WTC11 (cell line): ENCODE measurements around the gene CASQ2. TPM values are rescaled to one million over a fixed set of nuclear protein-coding genes. Genes with fewer than 3 reads are reported as not detected.

Experiments used
- ATAC-seq: fragments of 200-7000 bp; cut with Tn5 transposase; 2 replicates; pipeline ENCODE4 v1.10.0; 2021; ENCODE audit warnings: mild to moderate bottlenecking, moderate library complexity
- CTCF ChIA-PET: fragments of 300-600 bp; sonication (Branson Sonifier 250); formaldehyde crosslinking; loops from one replicate; lab custom pipeline; 2021; ENCODE audit warnings: antibody characterized with exemption; lab: Charles Lee
- POLR2A ChIA-PET: fragments of 350-600 bp; sonication (Branson Sonifier 250); formaldehyde crosslinking; loops from one replicate; lab custom pipeline; 2021; ENCODE audit warnings: antibody characterized with exemption; lab: Charles Lee
- DNase-seq: peaks from one replicate; pipeline ENCODE4 v3.0.0; 2021; ENCODE audit warnings: low spot score
- H3K27ac Mint-ChIP-seq: 2 replicates; pipeline ENCODE4 v1.8.0; 2021; ENCODE audit warnings: mixed read lengths
- H3K27me3 Mint-ChIP-seq: 2 replicates; pipeline ENCODE4 v1.8.0; 2021; ENCODE audit warnings: low read depth, mild to moderate bottlenecking, moderate library complexity, mixed read lengths
- H3K36me3 Mint-ChIP-seq: 2 replicates; pipeline ENCODE4 v1.8.0; 2021; ENCODE audit warnings: mixed read lengths
- H3K4me1 Mint-ChIP-seq: 2 replicates; pipeline ENCODE4 v1.8.0; 2022; ENCODE audit warnings: mixed read lengths
- H3K4me3 Mint-ChIP-seq: 2 replicates; pipeline ENCODE4 v1.8.0; 2021; ENCODE audit warnings: mild to moderate bottlenecking, moderate library complexity, mixed read lengths
- H3K9me3 Mint-ChIP-seq: 2 replicates; pipeline ENCODE4 v1.8.0; 2021; ENCODE audit warnings: mixed read lengths
- CBFB ChIP-seq: sonication (generic); formaldehyde crosslinking; IDR thresholded peaks from 2 replicates; pipeline ENCODE4 v1.8.1; 2022; ENCODE audit warnings: mild to moderate bottlenecking, low read depth, missing genetic modification reagents
- CREB1 ChIP-seq: sonication (generic); formaldehyde crosslinking; IDR thresholded peaks from 2 replicates; pipeline ENCODE4 v1.8.0; 2023; ENCODE audit warnings: mild to moderate bottlenecking, missing genetic modification reagents
- FOXJ3 ChIP-seq: sonication (generic); formaldehyde crosslinking; IDR thresholded peaks from 2 replicates; pipeline ENCODE4 v1.9.0; 2021; ENCODE audit warnings: missing genetic modification reagents, mild to moderate bottlenecking, borderline replicate concordance
- JUN ChIP-seq: sonication (generic); formaldehyde crosslinking; IDR thresholded peaks from 2 replicates; pipeline ENCODE4 v1.8.0; 2023; ENCODE audit warnings: mild to moderate bottlenecking, missing genetic modification reagents
- MXD4 ChIP-seq: fragments of 250-450 bp; sonication (Bioruptor Pico); IDR thresholded peaks from 2 replicates; pipeline ENCODE4 v1.8.0; 2021; ENCODE audit warnings: mild to moderate bottlenecking, moderate library complexity, borderline replicate concordance
- NR3C1 ChIP-seq: sonication (generic); formaldehyde crosslinking; conservative IDR thresholded peaks from 2 replicates; pipeline ENCODE4 v1.8.1; 2023; ENCODE audit warnings: low read depth, mild to moderate bottlenecking, missing genetic modification reagents
- PRRX2 ChIP-seq: fragments of 250-450 bp; sonication (Bioruptor Pico); IDR thresholded peaks from 2 replicates; pipeline ENCODE4 v1.8.0; 2021; ENCODE audit warnings: mild to moderate bottlenecking
- SMAD3 ChIP-seq: sonication (generic); formaldehyde crosslinking; IDR thresholded peaks from 2 replicates; pipeline ENCODE4 v1.8.0; 2022; ENCODE audit warnings: missing genetic modification reagents, mild to moderate bottlenecking, borderline replicate concordance
- TCF7 ChIP-seq: sonication (generic); formaldehyde crosslinking; IDR thresholded peaks from 2 replicates; pipeline ENCODE4 v1.8.0; 2022; ENCODE audit warnings: mild to moderate bottlenecking, low read depth, missing genetic modification reagents, moderate library complexity
- TP53 ChIP-seq: sonication (generic); formaldehyde crosslinking; IDR thresholded peaks from 2 replicates; pipeline ENCODE4 v1.8.1; 2023; ENCODE audit warnings: mild to moderate bottlenecking, missing genetic modification reagents
- ZNF219 ChIP-seq: sonication (generic); formaldehyde crosslinking; IDR thresholded peaks from 2 replicates; pipeline ENCODE4 v1.8.0; 2023; ENCODE audit warnings: missing genetic modification reagents, mild to moderate bottlenecking, borderline replicate concordance
- ZNF263 ChIP-seq: sonication (generic); formaldehyde crosslinking; IDR thresholded peaks from 2 replicates; pipeline ENCODE4 v1.8.1; 2022; ENCODE audit warnings: low read depth, mild to moderate bottlenecking, moderate library complexity, missing genetic modification reagents
- ZNF317 ChIP-seq: sonication (generic); formaldehyde crosslinking; IDR thresholded peaks from 2 replicates; pipeline ENCODE4 v1.8.1; 2023; ENCODE audit warnings: low read depth, mild to moderate bottlenecking, moderate library complexity, missing genetic modification reagents, borderline replicate concordance
- ZNF396 ChIP-seq: fragments of 250-450 bp; sonication (Bioruptor Pico); IDR thresholded peaks from 2 replicates; pipeline ENCODE4 v1.8.0; 2021; ENCODE audit warnings: mild to moderate bottlenecking, moderate library complexity, borderline replicate concordance
- total RNA-seq: library from RNA; stranded (reverse); gene quantifications from 3 replicates; pipeline ENCODE4 v1.2.3, GENCODE V29; 2021
- TF ChIP-seq, protein P1 (sequence below): sonication (generic); formaldehyde crosslinking; IDR thresholded peaks from 2 replicates; pipeline ENCODE4 v1.8.0; 2022; ENCODE audit warnings: mild to moderate bottlenecking, missing genetic modification reagents
- TF ChIP-seq, protein P2 (sequence below): sonication (generic); formaldehyde crosslinking; IDR thresholded peaks from 2 replicates; pipeline ENCODE4 v1.8.0; 2023; ENCODE audit warnings: missing genetic modification reagents
- TF ChIP-seq, protein P3 (sequence below): sonication (generic); formaldehyde crosslinking; IDR thresholded peaks from 2 replicates; pipeline ENCODE4 v1.8.1; 2022; ENCODE audit warnings: low read depth, missing genetic modification reagents, borderline replicate concordance

Gene CASQ2
- total RNA-seq, 1 experiment from 2014 or later, result not detected

DNA sequence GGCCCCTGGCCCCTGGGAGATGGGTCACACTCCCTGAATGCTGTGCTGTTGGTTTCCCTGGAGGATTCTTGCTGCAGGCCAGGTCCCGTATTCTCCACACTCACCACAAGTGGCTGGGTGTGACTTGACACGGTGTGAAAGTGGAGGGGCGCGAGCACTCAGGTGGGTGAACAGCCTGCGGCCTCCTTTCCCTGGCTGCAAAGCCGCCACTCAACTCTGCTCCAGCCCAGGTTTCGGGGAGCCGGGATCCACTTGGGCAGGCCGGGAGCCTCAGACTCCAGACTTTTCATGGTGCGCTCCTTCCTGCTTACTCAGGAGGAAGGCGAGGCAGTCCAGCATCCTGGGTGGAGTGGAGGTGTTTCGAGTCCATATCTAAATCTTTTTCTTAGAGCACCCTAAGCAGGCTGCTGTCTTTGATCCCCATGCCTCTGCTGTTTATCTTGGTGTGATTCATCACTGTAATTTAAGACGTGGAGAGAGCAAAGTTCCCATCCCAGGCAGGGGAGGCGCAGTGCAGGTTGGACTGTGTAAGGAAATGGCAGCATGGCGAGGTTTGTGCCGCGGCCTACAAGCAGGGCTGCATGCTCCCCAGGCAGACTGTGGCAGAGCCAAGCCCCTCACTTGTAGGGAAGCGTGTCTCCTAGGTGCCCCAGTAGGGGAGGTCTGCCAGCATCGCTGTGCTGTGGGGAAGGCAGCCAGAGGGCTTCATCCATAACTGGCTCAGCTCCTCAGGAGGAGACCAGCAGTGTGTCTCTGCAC is 97.2 kb downstream of the CASQ2 start (continued):
- TF ChIP-seq ZNF219 (CRISPR knock-in tag), result no peak
- TF ChIP-seq, protein P1, sequence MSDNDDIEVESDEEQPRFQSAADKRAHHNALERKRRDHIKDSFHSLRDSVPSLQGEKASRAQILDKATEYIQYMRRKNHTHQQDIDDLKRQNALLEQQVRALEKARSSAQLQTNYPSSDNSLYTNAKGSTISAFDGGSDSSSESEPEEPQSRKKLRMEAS, result no peak
- no peak for TF ChIP-seq ZNF317 (CRISPR knock-in tag)

DNA sequence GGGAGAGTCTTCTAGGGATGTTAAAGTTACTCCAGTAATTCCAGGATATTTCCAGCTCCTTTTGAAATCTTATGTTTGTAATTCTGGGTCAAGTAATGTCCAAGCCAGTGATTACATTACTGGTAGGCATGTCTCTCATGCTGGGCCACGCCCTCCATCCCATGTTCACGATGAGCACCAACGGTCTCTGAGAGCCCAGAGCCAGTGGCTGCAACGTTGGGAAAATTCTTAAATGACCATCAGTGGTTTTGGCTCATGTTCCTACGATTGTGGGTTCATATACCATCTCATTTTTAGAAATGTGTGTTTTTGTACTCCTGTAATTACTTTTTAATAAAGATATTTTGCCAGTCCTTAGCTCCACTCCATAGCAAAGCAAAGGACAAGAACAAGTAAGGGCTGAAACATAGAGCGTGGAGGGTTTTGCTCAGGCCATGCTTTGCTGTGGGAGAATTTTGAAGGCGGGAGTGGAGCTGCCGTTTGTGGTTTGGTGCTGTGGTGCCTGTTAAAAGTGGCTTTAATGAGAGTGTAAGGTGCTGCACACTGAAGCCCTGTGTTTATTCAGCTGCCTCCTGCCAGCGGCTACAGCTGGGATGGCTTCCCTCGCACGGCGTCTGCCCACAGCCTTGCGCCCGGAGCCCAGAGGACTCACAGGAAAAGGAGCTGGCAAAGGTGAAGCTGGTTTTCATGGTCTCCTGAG is 97.9 kb downstream of the CASQ2 start:
- no peak overlapping the region for H3K27ac Mint-ChIP-seq
- ATAC-seq (no peak), DNase-seq (no peak)
- ChIA-PET POLR2A (interaction anchor here (0.6 kb wide), 1 partner anchor 25 kb away, joined by 3 read pairs; no protein-coding TSS in a partner anchor), CTCF (interaction anchor here (1.0 kb wide), 1 partner anchor 36 kb away, joined by 4 read pairs; no protein-coding TSS in a partner anchor)
- H3K27me3 Mint-ChIP-seq, result no peaks in the 10 kb centered on the region
- H3K4me3 Mint-ChIP-seq, result no peak overlapping the region
- 0 out of 2 replicates have a peak, but pooled peaks cover 4% of the 10 kb centered on the region for H3K4me1 Mint-ChIP-seq
- TF ChIP-seq ZNF396 (CRISPR knock-in tag), result no peak
- TF ChIP-seq MXD4 (CRISPR knock-in tag), result no peak
- no peak for TF ChIP-seq ZNF263
- TF ChIP-seq, protein P2, sequence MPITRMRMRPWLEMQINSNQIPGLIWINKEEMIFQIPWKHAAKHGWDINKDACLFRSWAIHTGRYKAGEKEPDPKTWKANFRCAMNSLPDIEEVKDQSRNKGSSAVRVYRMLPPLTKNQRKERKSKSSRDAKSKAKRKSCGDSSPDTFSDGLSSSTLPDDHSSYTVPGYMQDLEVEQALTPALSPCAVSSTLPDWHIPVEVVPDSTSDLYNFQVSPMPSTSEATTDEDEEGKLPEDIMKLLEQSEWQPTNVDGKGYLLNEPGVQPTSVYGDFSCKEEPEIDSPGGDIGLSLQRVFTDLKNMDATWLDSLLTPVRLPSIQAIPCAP, result no peak
- TF ChIP-seq, protein P3, sequence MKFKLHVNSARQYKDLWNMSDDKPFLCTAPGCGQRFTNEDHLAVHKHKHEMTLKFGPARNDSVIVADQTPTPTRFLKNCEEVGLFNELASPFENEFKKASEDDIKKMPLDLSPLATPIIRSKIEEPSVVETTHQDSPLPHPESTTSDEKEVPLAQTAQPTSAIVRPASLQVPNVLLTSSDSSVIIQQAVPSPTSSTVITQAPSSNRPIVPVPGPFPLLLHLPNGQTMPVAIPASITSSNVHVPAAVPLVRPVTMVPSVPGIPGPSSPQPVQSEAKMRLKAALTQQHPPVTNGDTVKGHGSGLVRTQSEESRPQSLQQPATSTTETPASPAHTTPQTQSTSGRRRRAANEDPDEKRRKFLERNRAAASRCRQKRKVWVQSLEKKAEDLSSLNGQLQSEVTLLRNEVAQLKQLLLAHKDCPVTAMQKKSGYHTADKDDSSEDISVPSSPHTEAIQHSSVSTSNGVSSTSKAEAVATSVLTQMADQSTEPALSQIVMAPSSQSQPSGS, result no peak
- TF ChIP-seq CBFB (CRISPR knock-in tag), result no peak
- TF ChIP-seq FOXJ3, result no peak
- TF ChIP-seq CREB1 (CRISPR knock-in tag), result no peak
- TF ChIP-seq SMAD3 (CRISPR knock-in tag), result no peak
- TF ChIP-seq NR3C1, result no peak
- TF ChIP-seq ZNF219 (CRISPR knock-in tag), result no peak
- no peak for TF ChIP-seq JUN (CRISPR knock-in tag)
- TF ChIP-seq TCF7 (CRISPR knock-in tag), result no peak
- H3K9me3 Mint-ChIP-seq, result peaks cover 6% of the 10 kb centered on the region; the same call in 1 of the 2 replicates
- H3K36me3 Mint-ChIP-seq, result peaks cover 26% of the 10 kb centered on the region

DNA sequence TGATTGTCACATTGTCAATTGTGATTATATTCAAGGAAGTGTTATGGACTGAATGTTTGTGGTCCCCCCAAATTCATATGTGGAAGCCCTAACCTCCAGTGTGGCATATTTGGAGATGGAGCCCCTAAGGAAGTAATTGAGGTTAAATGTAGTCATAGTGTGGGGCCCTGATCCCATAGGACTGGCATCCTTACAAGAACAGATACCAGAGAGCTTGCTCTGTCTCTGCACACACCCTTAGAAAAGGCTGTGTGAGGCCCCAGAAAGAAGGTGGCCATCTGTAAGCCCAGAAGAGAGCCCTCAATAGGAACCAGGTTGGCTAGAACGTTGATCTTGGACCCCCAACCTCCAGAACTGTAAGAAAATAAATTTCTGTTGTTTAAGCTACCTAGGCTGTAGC is 98.6 kb downstream of the CASQ2 start:
- CTCF ChIA-PET, result no interaction called here
- no peak for DNase-seq
- peaks cover 6% of the 10 kb centered on the region; the same call in 1 of the 2 replicates for H3K9me3 Mint-ChIP-seq
- no peak overlapping the region for H3K27ac Mint-ChIP-seq
- 0 out of 2 replicates have a peak, but pooled peaks cover 4% of the 10 kb centered on the region for H3K4me1 Mint-ChIP-seq
- TF ChIP-seq PRRX2 (CRISPR knock-in tag) (no peak), TP53 (CRISPR knock-in tag) (no peak), ZNF219 (CRISPR knock-in tag) (no peak)
- H3K27me3 Mint-ChIP-seq, result no peaks in the 10 kb centered on the region
- POLR2A ChIA-PET, result interaction anchor here (0.6 kb wide), 1 partner anchor 24 kb away, joined by 3 read pairs; no protein-coding TSS in a partner anchor
- H3K4me3 Mint-ChIP-seq, result no peak overlapping the region
- ATAC-seq, result no peak
- H3K36me3 Mint-ChIP-seq, result peaks cover 29% of the 10 kb centered on the region
